Measurements from ENCODE around the gene KRTAP5-1.
"Not testable (repeated sequence)": the region's sequence is repeated elsewhere in the genome, so short reads cannot be mapped to it uniquely, and the experiment has no call there.

Gene KRTAP5-1

DNA sequence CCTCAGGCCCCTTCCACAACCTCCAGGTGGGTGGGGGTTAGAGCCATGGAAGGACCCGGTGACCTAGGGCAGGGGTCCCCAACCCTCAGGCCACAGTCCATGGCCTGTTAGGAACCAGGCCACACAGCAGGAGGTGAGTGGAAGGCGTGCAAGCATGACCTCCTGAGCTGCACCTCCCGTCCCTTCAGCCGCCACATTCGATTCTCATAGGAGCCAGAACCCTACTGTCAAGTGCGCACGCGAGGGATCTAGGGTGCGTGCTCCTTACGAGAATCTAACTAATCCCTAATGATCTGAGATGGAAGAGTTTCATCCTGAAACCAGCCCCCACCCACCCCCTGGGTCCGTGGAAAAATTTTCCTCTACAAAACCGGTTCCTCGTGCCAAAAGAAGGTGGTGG lies 40.5 kb upstream of the KRTAP5-1 start:
- TF ChIP-seq, protein P1, sequence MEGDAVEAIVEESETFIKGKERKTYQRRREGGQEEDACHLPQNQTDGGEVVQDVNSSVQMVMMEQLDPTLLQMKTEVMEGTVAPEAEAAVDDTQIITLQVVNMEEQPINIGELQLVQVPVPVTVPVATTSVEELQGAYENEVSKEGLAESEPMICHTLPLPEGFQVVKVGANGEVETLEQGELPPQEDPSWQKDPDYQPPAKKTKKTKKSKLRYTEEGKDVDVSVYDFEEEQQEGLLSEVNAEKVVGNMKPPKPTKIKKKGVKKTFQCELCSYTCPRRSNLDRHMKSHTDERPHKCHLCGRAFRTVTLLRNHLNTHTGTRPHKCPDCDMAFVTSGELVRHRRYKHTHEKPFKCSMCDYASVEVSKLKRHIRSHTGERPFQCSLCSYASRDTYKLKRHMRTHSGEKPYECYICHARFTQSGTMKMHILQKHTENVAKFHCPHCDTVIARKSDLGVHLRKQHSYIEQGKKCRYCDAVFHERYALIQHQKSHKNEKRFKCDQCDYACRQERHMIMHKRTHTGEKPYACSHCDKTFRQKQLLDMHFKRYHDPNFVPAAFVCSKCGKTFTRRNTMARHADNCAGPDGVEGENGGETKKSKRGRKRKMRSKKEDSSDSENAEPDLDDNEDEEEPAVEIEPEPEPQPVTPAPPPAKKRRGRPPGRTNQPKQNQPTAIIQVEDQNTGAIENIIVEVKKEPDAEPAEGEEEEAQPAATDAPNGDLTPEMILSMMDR (IDR thresholded peaks at IDR 0.05; ENCODE audit: low read depth, low read length): no peak
- no peak for DNase-seq (ENCODE audit: extremely low read depth, low read depth)

- TF ChIP-seq, protein P1 (IDR thresholded peaks at IDR 0.05; ENCODE audit: low read depth, low read length): no peak
- no peak for DNase-seq (ENCODE audit: extremely low read depth, low read depth)
Observed at GRCh38 chr11:1624621-1625020, 39.5 kb upstream of the KRTAP5-1 start.

GRCh38 chr11:1623716-1624115 lies 38.6 kb upstream of the KRTAP5-1 start:
- TF ChIP-seq, protein P1 (IDR thresholded peaks at IDR 0.05; ENCODE audit: low read depth, low read length): no peak
- no peak for DNase-seq (ENCODE audit: extremely low read depth, low read depth)

DNA sequence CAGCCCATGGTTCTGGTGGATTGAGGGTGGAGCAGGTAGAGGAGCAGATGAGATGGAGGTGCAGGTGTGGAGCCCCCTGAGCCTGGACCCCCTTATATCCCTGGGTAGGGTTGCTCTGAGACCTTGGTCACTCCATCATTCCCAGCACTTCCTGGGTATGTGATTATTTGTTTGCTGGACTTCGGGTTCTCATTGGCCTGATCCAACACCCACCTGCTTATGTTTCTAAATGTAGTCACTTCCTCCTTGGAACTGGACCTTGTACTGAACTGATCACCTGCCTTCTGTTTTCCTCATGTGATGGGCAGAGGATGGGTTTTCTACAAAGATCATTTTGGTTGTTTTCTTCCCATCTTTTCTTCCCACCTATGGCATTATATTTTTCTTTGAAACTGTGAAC lies 37.0 kb upstream of the KRTAP5-1 start, which contains the start of gene KRTAP5-4:
TSS of gene KRTAP5-4 (minus strand) at position 53 of the 400 bp plus-strand sequence. CDS start at position 8, 45 bp downstream.
- TF ChIP-seq, protein P1 (IDR thresholded peaks at IDR 0.05; ENCODE audit: low read depth, low read length): no peak
- no peak for DNase-seq (ENCODE audit: extremely low read depth, low read depth)

DNA sequence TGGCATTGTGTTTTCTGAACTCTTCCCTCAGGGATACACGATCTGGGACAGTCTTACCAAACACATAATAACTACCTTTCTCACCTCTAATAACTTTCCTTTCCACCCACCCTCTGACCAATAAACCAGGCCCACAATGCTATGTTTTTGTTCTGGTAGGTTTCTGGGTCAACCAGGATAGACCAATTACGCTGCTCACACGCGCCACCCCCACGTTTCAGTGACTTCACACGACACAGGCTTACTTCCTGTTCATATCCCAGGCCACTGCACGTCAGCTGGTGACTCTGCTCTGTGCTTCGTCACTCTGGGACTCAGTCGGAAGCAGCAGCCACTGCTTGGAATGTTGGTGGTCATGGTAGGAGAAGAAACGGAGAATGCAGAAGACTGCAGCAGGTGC lies 34.4 kb upstream of the KRTAP5-1 start:
- TF ChIP-seq, protein P1 (IDR thresholded peaks at IDR 0.05; ENCODE audit: low read depth, low read length): no peak
- no peak for DNase-seq (ENCODE audit: extremely low read depth, low read depth)

DNA sequence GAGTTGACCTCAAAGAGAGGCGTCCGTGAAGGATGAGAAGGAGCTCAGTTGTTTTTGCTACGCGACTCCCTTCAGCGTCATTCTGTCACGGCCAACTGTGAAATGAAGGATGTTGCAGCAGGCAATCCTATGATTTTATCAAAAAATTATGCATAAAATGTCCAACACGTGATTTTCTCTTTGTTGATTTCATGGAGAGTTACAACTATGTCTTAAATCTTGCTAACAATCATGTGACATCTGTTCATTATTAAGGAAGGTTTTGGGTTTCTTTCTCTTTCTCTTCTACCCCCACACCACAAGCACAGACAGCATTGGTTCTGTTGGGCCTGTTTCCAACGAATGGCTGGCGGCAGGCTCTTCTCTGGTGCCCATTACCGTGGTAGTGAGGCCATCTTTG lies 33.1 kb upstream of the KRTAP5-1 start:
- DNase-seq (ENCODE audit: extremely low read depth, low read depth): peak; percentile 34
- TF ChIP-seq, protein P1 (IDR thresholded peaks at IDR 0.05; ENCODE audit: low read depth, low read length): no peak

DNA sequence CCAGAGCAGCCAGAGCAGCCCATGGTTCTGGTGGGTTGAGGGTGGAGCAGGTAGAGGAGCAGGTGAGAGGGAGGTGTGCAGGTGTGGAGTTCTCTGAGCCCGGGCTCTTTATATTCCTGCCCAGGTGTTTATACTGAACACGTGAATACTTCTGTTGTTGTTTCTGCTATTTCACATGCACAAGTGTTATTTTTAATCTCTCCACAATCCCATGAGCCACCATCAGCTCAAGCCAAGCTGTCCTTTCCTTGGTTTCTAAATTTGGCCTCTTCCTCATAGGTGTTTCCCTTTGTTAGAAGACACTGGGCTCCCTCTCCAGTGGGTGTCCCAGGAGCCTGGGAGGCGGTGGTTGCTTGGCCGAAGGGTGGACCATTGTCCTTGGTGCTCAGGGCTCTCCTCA lies 23.3 kb upstream of the KRTAP5-1 start, which contains the start of gene KRTAP5-3:
TSS of gene KRTAP5-3 (minus strand) at position 101 of the 400 bp plus-strand sequence. CDS start at position 23, 78 bp downstream.
- no peak for DNase-seq (ENCODE audit: extremely low read depth, low read depth)
- TF ChIP-seq, protein P1 (IDR thresholded peaks at IDR 0.05; ENCODE audit: low read depth, low read length): no peak

DNA sequence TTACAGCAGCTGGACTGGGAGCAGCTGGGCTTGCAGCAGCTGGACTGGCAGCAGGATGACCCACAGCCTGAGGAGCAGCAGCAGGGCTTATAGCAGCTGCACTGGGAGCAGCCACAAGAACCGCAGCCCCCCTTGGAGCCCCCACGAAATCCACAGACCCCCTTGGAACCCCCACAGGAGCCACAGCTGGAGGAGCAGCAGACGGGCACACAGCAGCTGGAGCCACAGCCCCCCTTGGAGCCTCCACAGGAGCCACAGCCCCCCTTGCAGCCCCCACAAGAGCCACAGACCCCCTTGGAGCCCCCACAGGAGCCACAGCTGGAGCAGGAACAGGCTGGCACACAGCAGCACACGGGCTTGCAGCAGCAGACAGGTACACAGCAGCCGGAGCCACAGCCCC lies 22.8 kb upstream of the KRTAP5-1 start:
- not testable (repeated sequence) for DNase-seq (ENCODE audit: extremely low read depth, low read depth)

DNA sequence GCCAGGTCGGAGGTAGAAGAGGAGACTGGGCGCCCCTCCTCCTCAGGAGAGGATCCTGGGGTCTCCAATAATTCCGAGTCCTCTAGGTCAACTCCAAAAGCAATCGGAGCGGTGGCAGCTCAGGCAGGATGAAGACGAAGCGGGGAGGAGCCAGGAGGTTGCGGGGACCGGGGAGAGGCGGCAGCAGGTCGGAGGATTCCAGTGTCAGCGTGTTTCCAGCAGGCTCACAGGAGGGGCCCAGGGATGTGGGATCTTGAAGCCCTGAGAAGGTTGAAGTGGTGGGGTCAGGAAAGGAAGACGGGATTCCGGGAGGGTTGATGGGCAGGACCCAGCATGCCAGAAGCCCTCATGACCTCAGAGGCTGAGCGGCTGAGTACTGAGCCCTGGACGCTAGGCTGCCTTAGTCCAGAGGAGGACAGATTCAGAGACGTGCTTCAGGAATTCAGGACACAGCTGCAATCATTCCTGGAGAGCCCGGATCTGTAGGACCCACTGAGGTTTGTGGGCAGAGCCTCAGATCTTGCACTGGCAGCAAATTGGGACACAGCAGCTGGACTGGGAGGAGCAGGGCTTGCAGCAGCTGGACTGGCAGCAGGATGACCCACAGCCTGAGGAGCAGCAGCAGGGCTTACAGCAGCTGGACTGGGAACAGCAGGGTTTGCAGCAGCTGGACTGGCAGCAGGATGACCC lies 22.2 kb upstream of the KRTAP5-1 start:
- not testable (repeated sequence) for DNase-seq (ENCODE audit: extremely low read depth, low read depth)

GRCh38 chr11:1605923-1606322 lies 20.8 kb upstream of the KRTAP5-1 start:
- not testable (repeated sequence) for DNase-seq (ENCODE audit: extremely low read depth, low read depth)
